Activated CD4-positive, CD25-positive, alpha-beta regulatory T cell (primary cell): Measurements from ENCODE around the gene GNG7.
"Not testable (repeated sequence)": the region's sequence is repeated elsewhere in the genome, so short reads cannot be mapped to it uniquely, and the experiment has no call there.

Experiments
- DNase-seq, 4 experiments: peaks; one replicate each; lab custom pipeline; 2025; lab: John Stamatoyannopoulos, UW

Gene GNG7

GRCh38 chr19:2464389-2464788 is 238.1 kb downstream of the GNG7 start:
- no peak for DNase-seq

- DNase-seq: not testable (repeated sequence)
These were observed 238.8 kb downstream of the GNG7 start for GRCh38 chr19:2463694-2464093.

GRCh38 chr19:2462635-2463421 is 239.7 kb downstream of the GNG7 start:
- no peak for DNase-seq

GRCh38 chr19:2461751-2462634 is 240.5 kb downstream of the GNG7 start:
- DNase-seq: peak in 2 of 4 experiments; percentile 30 to 41
